IMR-90 (cell line): Measurements from ENCODE around the gene RAB41. TPM values are rescaled to one million over a fixed set of nuclear protein-coding genes. Genes with fewer than 3 reads are reported as not detected.

Source experiments
- ATAC-seq: fragments of 200-7000 bp; cut with Tn5 transposase; 2 replicates; pipeline ENCODE4 v1.9.1; 2020; ENCODE audit warnings: low read depth, mild to moderate bottlenecking, moderate library complexity
- BruUV-seq: library from RNA; stranded (reverse); fragments of 400-500 nt; replicated peaks from 2 replicates; lab custom pipeline; 2021; lab: Mats Ljungman, UMichigan
- CTCF ChIA-PET: fragments of 300-600 bp; formaldehyde crosslinking; extraction: SDS; loops from one replicate; lab custom pipeline; 2021; ENCODE audit warnings: antibody characterized with exemption; lab: Yijun Ruan, JAX
- POLR2A ChIA-PET: fragments of 300-600 bp; sonication (Branson Sonifier 250); formaldehyde crosslinking; loops from one replicate; lab custom pipeline; 2022; ENCODE audit warnings: antibody characterized with exemption; ENCODE audit not compliant: unreplicated experiment; lab: Charles Lee
- DNase-seq: peaks from one replicate; pipeline ENCODE4 v3.0.0; 2013
- H2AFZ ChIP-seq: replicated peaks from 2 replicates; pipeline ENCODE3; 2013; ENCODE audit warnings: low read length, mild to moderate bottlenecking; ENCODE audit not compliant: poor library complexity
- H2AK5ac ChIP-seq: 2 replicates; pipeline ENCODE4 v1.6.1; 2013; ENCODE audit warnings: low read depth, low read length, inconsistent platforms
- H2AK9ac ChIP-seq: replicated peaks from 2 replicates; pipeline ENCODE3; 2013; ENCODE audit warnings: mild to moderate bottlenecking, low read depth, low read length, moderate library complexity; ENCODE audit not compliant: poor library complexity
- H2BK120ac ChIP-seq: 2 replicates; pipeline ENCODE4 v1.6.1; 2013; ENCODE audit warnings: low read depth, low read length, inconsistent platforms
- H2BK15ac ChIP-seq: 3 replicates; pipeline ENCODE4 v1.6.1; 2013; ENCODE audit warnings: low read depth, low read length, inconsistent platforms
- H2BK20ac ChIP-seq: 2 replicates; pipeline ENCODE4 v1.6.1; 2013; ENCODE audit warnings: low read depth, mild to moderate bottlenecking, inconsistent platforms, low read length, moderate library complexity
- H2BK5ac ChIP-seq: 2 replicates; pipeline ENCODE4 v1.6.1; 2013; ENCODE audit warnings: mild to moderate bottlenecking, low read depth, low read length, inconsistent platforms; ENCODE audit not compliant: poor library complexity, severe bottlenecking
- H3K14ac ChIP-seq: replicated peaks from 2 replicates; pipeline ENCODE4 v1.6.1; 2013; ENCODE audit warnings: low read depth, low read length, inconsistent platforms
- H3K18ac ChIP-seq: 2 replicates; pipeline ENCODE4 v1.6.1; 2013; ENCODE audit warnings: low read depth, low read length, control low read depth
- H3K23ac ChIP-seq: 2 replicates; pipeline ENCODE4 v1.6.1; 2013; ENCODE audit warnings: low read depth, low read length, inconsistent platforms
- H3K27ac ChIP-seq: 2 replicates; pipeline ENCODE4 v1.5.1; 2013; ENCODE audit warnings: mild to moderate bottlenecking, control low read depth, low read length; ENCODE audit not compliant: insufficient read depth
- H3K27me3 ChIP-seq: 2 replicates; pipeline ENCODE4 v1.6.1; 2013; ENCODE audit warnings: low read length; ENCODE audit not compliant: control insufficient read depth, insufficient read depth
- H3K36me3 ChIP-seq: 2 replicates; pipeline ENCODE4 v1.6.1; 2013; ENCODE audit warnings: low read length, mixed read lengths; ENCODE audit not compliant: control insufficient read depth, insufficient read depth
- H3K4ac ChIP-seq: 2 replicates; pipeline ENCODE4 v1.6.1; 2013; ENCODE audit warnings: low read depth, low read length, inconsistent platforms
- H3K4me1 ChIP-seq: 2 replicates; pipeline ENCODE4 v1.6.1; 2013; ENCODE audit warnings: low read length, mixed read lengths; ENCODE audit not compliant: control insufficient read depth, insufficient read depth
- H3K4me2 ChIP-seq: 2 replicates; pipeline ENCODE4 v1.6.1; 2013; ENCODE audit warnings: low read depth, mild to moderate bottlenecking, control low read depth, low read length, moderate library complexity
- H3K4me3 ChIP-seq: 2 replicates; pipeline ENCODE4 v1.5.1; 2013; ENCODE audit warnings: low read depth, mild to moderate bottlenecking, control low read depth, low read length, moderate library complexity; ENCODE audit not compliant: insufficient read depth
- H3K56ac ChIP-seq: 2 replicates; pipeline ENCODE4 v1.6.1; 2013; ENCODE audit warnings: low read length, inconsistent platforms; ENCODE audit not compliant: insufficient read depth; ENCODE audit errors: extremely low read depth
- H3K79me1 ChIP-seq, 2 experiments: 2 replicates each; pipeline ENCODE4 v1.6.1; 2013; ENCODE audit warnings: low read length in 2 of 2, inconsistent platforms in 1 of 2, low read depth in 1 of 2
- H3K9ac ChIP-seq: 2 replicates; pipeline ENCODE4 v1.6.1; 2013; ENCODE audit warnings: low read depth, low read length, control low read depth
- H3K9me1 ChIP-seq: 2 replicates; pipeline ENCODE4 v1.6.1; 2013; ENCODE audit warnings: low read length, inconsistent platforms; ENCODE audit not compliant: insufficient read depth
- H3K9me3 ChIP-seq: 2 replicates; pipeline ENCODE4 v1.6.1; 2013; ENCODE audit warnings: low read length; ENCODE audit not compliant: control insufficient read depth, insufficient read depth
- H4K20me1 ChIP-seq: 2 replicates; pipeline ENCODE4 v1.6.1; 2013; ENCODE audit warnings: low read length, inconsistent platforms; ENCODE audit not compliant: insufficient read depth
- H4K5ac ChIP-seq: 2 replicates; pipeline ENCODE4 v1.6.1; 2013; ENCODE audit warnings: mild to moderate bottlenecking, low read depth, low read length, control low read depth
- H4K8ac ChIP-seq, 2 experiments: 2 replicates each; pipeline ENCODE4 v1.6.1; 2013; ENCODE audit warnings: low read depth in 2 of 2, low read length in 2 of 2, control low read depth in 1 of 2, inconsistent platforms in 1 of 2
- H4K91ac ChIP-seq: 2 replicates; pipeline ENCODE4 v1.6.1; 2013; ENCODE audit warnings: low read depth, low read length, inconsistent platforms; ENCODE audit not compliant: insufficient read depth
- CEBPB ChIP-seq: IDR thresholded peaks from 2 replicates; pipeline ENCODE4 v1.6.1; 2012; ENCODE audit warnings: low read depth, low read length, improper control_type of control experiment
- ELK1 ChIP-seq: fragments of 150-350 bp; IDR thresholded peaks from 2 replicates; pipeline ENCODE4 v1.6.1; 2016; ENCODE audit warnings: low read depth, mild to moderate bottlenecking, low read length, moderate library complexity, borderline replicate concordance
- RAD21 ChIP-seq: IDR thresholded peaks from 2 replicates; pipeline ENCODE4 v1.6.1; 2012; ENCODE audit warnings: low read length, improper control_type of control experiment
- SMC3 ChIP-seq: fragments of 150-350 bp; IDR thresholded peaks from 2 replicates; pipeline ENCODE4 v1.6.1; 2016; ENCODE audit warnings: low read depth, mild to moderate bottlenecking, antibody characterized with exemption, low read length, moderate library complexity
- WGBS, 2 experiments: methylation state at CpG; one replicate each; pipeline versions ENCODE4 v1.1.5 to v1.1.7; 2013; ENCODE audit warnings: missing lambda C conversion rate in 2 of 2; ENCODE audit not compliant: insufficient read length in 1 of 2; ENCODE audit errors: extremely low coverage in 2 of 2; 5-methylcytosine and 5-hydroxymethylcytosine counted together
- dilution Hi-C: fragments of 300-500 bp; cut with HindIII; formaldehyde crosslinking; loops from one replicate; pipeline ENCODE4 v1.14.3; 2018; ENCODE audit warnings: low sequenced_read_pairs; ENCODE audit not compliant: unreplicated experiment
- in situ Hi-C: fragments of 300-500 bp; cut with MboI; formaldehyde crosslinking; loops from 3 replicates; pipeline ENCODE4 v1.14.3; 2019; ENCODE audit warnings: low sequenced_read_pairs, inconsistent platforms, mixed read lengths
- intact Hi-C: fragments of 100-400 bp; cut with micrococcal nuclease; formaldehyde crosslinking; loops from 2 replicates; pipeline ENCODE4 v1.10.0; 2022
- polyA plus RNA-seq, 3 experiments: library from polyadenylated mRNA; depleted of rRNA; stranded (reverse); fragments of >200 nt; gene quantifications; 2 replicates each; pipeline ENCODE4 v1.2.3, GENCODE V29; 2012; ENCODE audit warnings: low replicate concordance in 1 of 3
- total RNA-seq: library from RNA; depleted of rRNA; stranded (reverse); fragments of >200 nt; gene quantifications from 2 replicates; pipeline ENCODE4 v1.2.3, GENCODE V29; 2012

The RAB41 gene
- total and polyA plus RNA-seq, 2 of the 4 experiments (the other 2 are of a cell fraction): not detected

DNA sequence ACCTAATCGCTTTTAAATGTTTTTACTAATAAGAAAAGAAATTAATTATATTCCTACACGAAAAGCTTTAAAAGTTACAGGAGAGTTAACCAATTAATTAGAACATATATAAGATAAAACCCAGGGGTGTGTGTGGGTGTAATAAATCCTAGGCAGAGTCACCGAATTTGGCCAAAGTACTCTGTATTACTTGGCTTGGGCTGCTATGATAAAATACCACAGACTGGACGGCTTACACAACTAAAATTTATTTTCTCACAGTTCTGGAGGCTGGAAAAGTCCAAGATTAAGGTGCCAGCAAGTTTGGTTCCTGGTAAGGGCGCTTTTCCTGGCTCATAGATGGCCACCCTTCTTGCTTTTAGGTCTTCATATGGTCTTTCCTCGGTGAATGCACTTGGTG lies 37.1 kb upstream of the RAB41 start:
- no peaks in the 10 kb centered on the region for H3K9me3 ChIP-seq
- no peak overlapping the region for H3K27ac ChIP-seq
- H4K20me1 ChIP-seq: no peaks in the 10 kb centered on the region
- peaks cover 6% of the 10 kb centered on the region for H3K27me3 ChIP-seq
- no peak overlapping the region for H2AK9ac ChIP-seq
- DNase-seq (no peak), ATAC-seq (no peak)
- H3K9me1 ChIP-seq: no peaks in the 10 kb centered on the region
- H3K56ac ChIP-seq: no peak overlapping the region
- intact Hi-C loops: no loop called here
- H3K79me1 ChIP-seq: no peaks in the 10 kb centered on the region
- H3K9ac ChIP-seq: no peak overlapping the region
- H3K4ac ChIP-seq: no peak overlapping the region
- no peaks in the 10 kb centered on the region for H3K36me3 ChIP-seq
- no peak overlapping the region for H3K18ac ChIP-seq
- H3K4me1 ChIP-seq: no peaks in the 10 kb centered on the region
- no peak overlapping the region for H2AFZ ChIP-seq
- in situ Hi-C loops: no loop called here
- no peak overlapping the region for H4K5ac ChIP-seq
- WGBS, 2 experiments: no CpG with 5 or more reads among the region's 6 CpGs
- TF ChIP-seq SMC3: no peak
- no peak for TF ChIP-seq RAD21
- TF ChIP-seq ELK1: no peak
- no peak for TF ChIP-seq CEBPB
- no peak overlapping the region for H3K23ac ChIP-seq
- no peak overlapping the region for H4K8ac ChIP-seq
- H2BK5ac ChIP-seq: no peak overlapping the region
- H3K4me3 ChIP-seq: no peak overlapping the region
- no peak overlapping the region for H2BK15ac ChIP-seq
- CTCF ChIA-PET: interaction anchor here (0.5 kb wide), 1 partner anchor 142 kb away, joined by 5 read pairs; no protein-coding TSS in a partner anchor
- no TSS peak for BruUV-seq
- no peak overlapping the region for H3K14ac ChIP-seq
- POLR2A ChIA-PET: no interaction called here
- H2BK120ac ChIP-seq: no peak overlapping the region
- H2AK5ac ChIP-seq: no peak overlapping the region
- no peak overlapping the region for H3K4me2 ChIP-seq
- dilution Hi-C loops: no loop called here
- H2BK20ac ChIP-seq: no peak overlapping the region
- H4K91ac ChIP-seq: no peak overlapping the region
